KMS-11 (cell line): ENCODE data around the gene DEPDC1.
A peak's percentile ranks its signal among the peaks of the same experiment; 100 is the strongest.

ENCODE experiments used
- H2AFZ ChIP-seq: fragments of 200-600 bp; sonication (generic); 2 replicates; pipeline ENCODE4 v1.6.1; 2016; ENCODE audit warnings: antibody characterized with exemption, mixed run types, low read depth
- H3K27ac ChIP-seq: fragments of 200-600 bp; sonication (generic); 2 replicates; pipeline ENCODE4 v1.6.1; 2016; ENCODE audit warnings: mild to moderate bottlenecking, mixed run types
- H3K27me3 ChIP-seq: fragments of 200-600 bp; sonication (generic); 2 replicates; pipeline ENCODE4 v1.6.1; 2017; ENCODE audit warnings: mild to moderate bottlenecking, low read depth, mixed run types, moderate library complexity; ENCODE audit not compliant: insufficient read depth
- H3K36me3 ChIP-seq: fragments of 200-600 bp; sonication (generic); 2 replicates; pipeline ENCODE4 v1.6.1; 2017; ENCODE audit warnings: mild to moderate bottlenecking, mixed run types; ENCODE audit not compliant: insufficient read depth
- H3K4me1 ChIP-seq: fragments of 200-600 bp; sonication (generic); 2 replicates; pipeline ENCODE4 v1.6.1; 2016; ENCODE audit warnings: mild to moderate bottlenecking, low read depth, mixed run types; ENCODE audit not compliant: poor library complexity, severe bottlenecking
- H3K4me2 ChIP-seq: fragments of 200-600 bp; sonication (generic); 2 replicates; pipeline ENCODE4 v1.7.0; 2016; ENCODE audit warnings: mild to moderate bottlenecking, mixed run types
- H3K4me3 ChIP-seq: fragments of 200-600 bp; sonication (generic); IDR thresholded peaks from 2 replicates; pipeline ENCODE4 v1.6.1; 2017; ENCODE audit warnings: low read depth, low read length, mixed read lengths; ENCODE audit not compliant: insufficient read depth
- H3K79me2 ChIP-seq: fragments of 200-600 bp; sonication (generic); 2 replicates; pipeline ENCODE4 v1.6.1; 2016; ENCODE audit warnings: low read depth, mixed run types; ENCODE audit not compliant: insufficient read depth
- H3K9ac ChIP-seq: fragments of 200-600 bp; sonication (generic); 2 replicates; pipeline ENCODE4 v1.6.1; 2016; ENCODE audit warnings: mild to moderate bottlenecking, mixed run types
- H4K20me1 ChIP-seq: fragments of 200-600 bp; sonication (generic); 2 replicates; pipeline ENCODE4 v1.6.1; 2016; ENCODE audit warnings: mild to moderate bottlenecking, mixed run types; ENCODE audit not compliant: insufficient read depth
- TF ChIP-seq, protein P1 (sequence below): fragments of 200-600 bp; sonication (generic); conservative IDR thresholded peaks from 2 replicates; pipeline ENCODE4 v1.6.1; 2017; ENCODE audit warnings: low read depth, mild to moderate bottlenecking, antibody characterized with exemption, low read length, moderate library complexity, mixed read lengths

Gene DEPDC1, protein sequence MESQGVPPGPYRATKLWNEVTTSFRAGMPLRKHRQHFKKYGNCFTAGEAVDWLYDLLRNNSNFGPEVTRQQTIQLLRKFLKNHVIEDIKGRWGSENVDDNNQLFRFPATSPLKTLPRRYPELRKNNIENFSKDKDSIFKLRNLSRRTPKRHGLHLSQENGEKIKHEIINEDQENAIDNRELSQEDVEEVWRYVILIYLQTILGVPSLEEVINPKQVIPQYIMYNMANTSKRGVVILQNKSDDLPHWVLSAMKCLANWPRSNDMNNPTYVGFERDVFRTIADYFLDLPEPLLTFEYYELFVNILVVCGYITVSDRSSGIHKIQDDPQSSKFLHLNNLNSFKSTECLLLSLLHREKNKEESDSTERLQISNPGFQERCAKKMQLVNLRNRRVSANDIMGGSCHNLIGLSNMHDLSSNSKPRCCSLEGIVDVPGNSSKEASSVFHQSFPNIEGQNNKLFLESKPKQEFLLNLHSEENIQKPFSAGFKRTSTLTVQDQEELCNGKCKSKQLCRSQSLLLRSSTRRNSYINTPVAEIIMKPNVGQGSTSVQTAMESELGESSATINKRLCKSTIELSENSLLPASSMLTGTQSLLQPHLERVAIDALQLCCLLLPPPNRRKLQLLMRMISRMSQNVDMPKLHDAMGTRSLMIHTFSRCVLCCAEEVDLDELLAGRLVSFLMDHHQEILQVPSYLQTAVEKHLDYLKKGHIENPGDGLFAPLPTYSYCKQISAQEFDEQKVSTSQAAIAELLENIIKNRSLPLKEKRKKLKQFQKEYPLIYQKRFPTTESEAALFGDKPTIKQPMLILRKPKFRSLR

DNA sequence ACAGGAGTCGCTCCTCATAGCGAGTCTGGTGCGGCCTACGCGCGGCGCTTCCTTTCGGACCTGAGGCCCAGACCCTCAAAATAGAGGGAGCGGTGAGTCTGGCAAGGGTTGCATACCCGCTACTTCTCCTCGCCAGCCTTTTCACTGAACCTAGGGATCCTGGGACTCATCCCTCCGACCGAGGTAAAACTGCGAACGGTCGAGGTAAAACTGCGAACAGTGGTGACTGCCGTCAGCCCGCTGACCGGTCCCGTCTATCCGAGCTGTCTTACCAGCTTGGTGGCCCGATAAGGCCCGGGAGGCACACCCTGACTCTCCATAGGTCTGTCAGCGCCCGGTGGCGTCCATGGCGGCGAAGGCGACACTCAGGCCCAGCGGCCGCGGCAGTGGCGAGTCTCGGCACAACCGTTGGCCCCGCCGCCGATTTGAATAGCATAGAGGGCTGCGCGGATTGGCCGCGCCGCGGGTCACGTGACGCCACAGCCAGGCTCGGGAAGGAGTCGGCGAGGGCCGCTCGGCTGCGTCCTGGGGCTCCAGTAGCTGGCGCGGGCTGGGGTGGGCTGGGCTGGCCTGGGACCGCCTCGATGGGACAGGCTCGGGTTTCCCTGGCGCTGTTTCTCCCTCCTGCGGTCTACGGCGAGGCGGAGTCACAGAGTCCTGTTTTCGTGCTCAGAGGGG, at the start of gene DEPDC1:
Gene DEPDC1 (minus strand): TSS at position 403 of the 678 bp plus-strand sequence. CDS start 83 bp downstream, at position 320.
- H4K20me1 ChIP-seq, result no peaks in the 10 kb centered on the region
- H2AFZ ChIP-seq, result peak within 1 kb of the TSS; percentile 62
- peak within 1 kb of the TSS; percentile 56 for H3K4me3 ChIP-seq
- peak within 1 kb of the TSS; percentile 63 for H3K4me2 ChIP-seq
- H3K27ac ChIP-seq, result peak within 1 kb of the TSS; percentile 75
- H3K79me2 ChIP-seq, result peaks cover 18% of the 10 kb centered on the region; the same call in 1 of the 2 replicates
- H3K4me1 ChIP-seq, result peaks cover 12% of the 10 kb centered on the region
- peak within 1 kb of the TSS; percentile 95 for H3K9ac ChIP-seq
- TF ChIP-seq, protein P1, sequence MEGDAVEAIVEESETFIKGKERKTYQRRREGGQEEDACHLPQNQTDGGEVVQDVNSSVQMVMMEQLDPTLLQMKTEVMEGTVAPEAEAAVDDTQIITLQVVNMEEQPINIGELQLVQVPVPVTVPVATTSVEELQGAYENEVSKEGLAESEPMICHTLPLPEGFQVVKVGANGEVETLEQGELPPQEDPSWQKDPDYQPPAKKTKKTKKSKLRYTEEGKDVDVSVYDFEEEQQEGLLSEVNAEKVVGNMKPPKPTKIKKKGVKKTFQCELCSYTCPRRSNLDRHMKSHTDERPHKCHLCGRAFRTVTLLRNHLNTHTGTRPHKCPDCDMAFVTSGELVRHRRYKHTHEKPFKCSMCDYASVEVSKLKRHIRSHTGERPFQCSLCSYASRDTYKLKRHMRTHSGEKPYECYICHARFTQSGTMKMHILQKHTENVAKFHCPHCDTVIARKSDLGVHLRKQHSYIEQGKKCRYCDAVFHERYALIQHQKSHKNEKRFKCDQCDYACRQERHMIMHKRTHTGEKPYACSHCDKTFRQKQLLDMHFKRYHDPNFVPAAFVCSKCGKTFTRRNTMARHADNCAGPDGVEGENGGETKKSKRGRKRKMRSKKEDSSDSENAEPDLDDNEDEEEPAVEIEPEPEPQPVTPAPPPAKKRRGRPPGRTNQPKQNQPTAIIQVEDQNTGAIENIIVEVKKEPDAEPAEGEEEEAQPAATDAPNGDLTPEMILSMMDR, result no peak
- H3K36me3 ChIP-seq, result no peaks in the 10 kb centered on the region
- no peaks in the 10 kb centered on the region for H3K27me3 ChIP-seq

DNA sequence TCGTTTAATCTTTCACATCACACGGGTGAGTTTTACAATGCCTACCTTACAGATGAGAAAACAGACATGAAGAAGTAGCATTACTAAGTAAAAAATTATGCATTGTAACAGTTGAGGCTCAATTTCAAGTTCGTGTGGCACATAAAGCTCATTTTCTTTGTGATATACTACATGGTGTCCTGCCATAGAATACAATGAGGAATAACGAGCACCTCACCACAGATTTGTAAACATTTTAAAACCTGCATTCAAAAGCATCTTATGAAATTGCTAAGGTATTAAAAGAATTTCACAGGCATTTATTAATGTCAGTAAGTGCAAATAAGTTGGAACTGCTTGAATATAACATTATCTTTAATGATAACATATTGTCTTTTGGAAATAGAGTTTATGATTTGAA, 47.8 kb upstream of the DEPDC1 start:
- no peak overlapping the region for H3K4me2 ChIP-seq
- H3K36me3 ChIP-seq, result no peaks in the 10 kb centered on the region
- H3K27ac ChIP-seq, result no peak overlapping the region
- no peak overlapping the region for H3K4me3 ChIP-seq
- H3K79me2 ChIP-seq, result no peaks in the 10 kb centered on the region
- TF ChIP-seq, protein P1, result no peak
- H3K9ac ChIP-seq, result no peak overlapping the region
- H3K4me1 ChIP-seq, result no peaks in the 10 kb centered on the region
- no peak overlapping the region for H2AFZ ChIP-seq
- no peaks in the 10 kb centered on the region for H4K20me1 ChIP-seq
- no peaks in the 10 kb centered on the region for H3K27me3 ChIP-seq

DNA sequence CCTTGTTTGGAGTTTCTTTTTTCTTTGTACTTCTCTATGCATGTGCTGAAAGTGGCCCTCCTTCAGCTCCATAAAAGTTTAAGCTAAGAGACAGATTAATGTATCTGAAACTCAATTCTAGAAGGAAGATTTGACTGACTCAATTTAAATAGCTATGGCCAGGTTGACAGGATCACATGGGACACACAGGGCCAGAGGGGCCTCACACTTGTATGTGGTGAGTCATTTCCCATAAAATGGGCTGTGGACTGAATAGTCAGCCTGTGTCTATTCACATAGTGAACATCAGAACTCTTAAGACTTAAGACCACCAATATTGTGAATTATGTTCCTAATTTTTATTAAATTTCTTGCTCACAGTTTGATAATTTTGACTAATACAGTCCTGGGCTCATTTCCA, 45.7 kb upstream of the DEPDC1 start:
- Histone ChIP-seq H3K4me2 (no peak overlapping the region), H3K36me3 (no peaks in the 10 kb centered on the region), H3K4me1 (no peaks in the 10 kb centered on the region), H4K20me1 (no peaks in the 10 kb centered on the region), H3K79me2 (no peaks in the 10 kb centered on the region), H3K27ac (no peak overlapping the region), H2AFZ (no peak overlapping the region), H3K27me3 (no peaks in the 10 kb centered on the region), H3K4me3 (no peak overlapping the region), H3K9ac (no peak overlapping the region)
- TF ChIP-seq, protein P1, result no peak

DNA sequence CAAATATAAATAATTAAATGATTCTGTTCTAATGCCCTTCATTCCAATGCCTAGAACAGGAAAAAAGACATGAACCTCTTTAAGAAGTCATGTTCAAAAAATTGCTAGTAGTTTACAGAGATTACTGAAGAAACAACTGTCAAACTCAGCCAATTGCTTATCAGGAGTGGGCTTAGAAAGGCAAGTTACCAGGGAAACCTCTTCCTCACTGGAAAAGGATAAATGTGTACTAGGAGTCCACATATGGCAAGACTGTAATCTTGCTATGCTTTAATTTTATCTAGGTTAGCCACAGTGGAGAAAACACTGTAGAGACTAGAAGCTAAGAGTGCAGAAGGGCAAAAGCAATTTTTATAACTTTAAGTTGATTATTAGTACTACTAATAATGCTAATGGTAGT, 42.1 kb upstream of the DEPDC1 start:
- Histone ChIP-seq H3K9ac (no peak overlapping the region), H3K4me1 (no peaks in the 10 kb centered on the region), H3K79me2 (no peaks in the 10 kb centered on the region), H3K36me3 (no peaks in the 10 kb centered on the region), H3K27me3 (no peaks in the 10 kb centered on the region), H2AFZ (no peak overlapping the region), H4K20me1 (no peaks in the 10 kb centered on the region), H3K4me3 (no peak overlapping the region), H3K4me2 (no peak overlapping the region), H3K27ac (no peak overlapping the region)
- TF ChIP-seq, protein P1, result no peak
